ENCODE data around the gene FUCA1.

The FUCA1 gene

GRCh38 chr1:23867895-23868556 lies at the start of gene FUCA1:
FUCA1 (minus strand) TSS chr1:23868290; CDS start chr1:23868286, 4 bp downstream.
- H3K4me3 ChIP-seq = peak within 1 kb of the TSS; percentile 94
- peak; percentile 94 for TF ChIP-seq CTCF (IDR thresholded peaks at IDR 0.05)
- peak; percentile 93 for DNase-seq (ENCODE audit: low spot score)
- H3K27ac ChIP-seq = peak within 1 kb of the TSS; percentile 42 to 86

GRCh38 chr1:23916209-23917131 lies 48.4 kb upstream of the FUCA1 start:
- no peak overlapping the region for H3K27ac ChIP-seq
- no peak overlapping the region for H3K4me3 ChIP-seq
- peak; percentile 54 for TF ChIP-seq CTCF (IDR thresholded peaks at IDR 0.05)
- no peak for DNase-seq (ENCODE audit: low spot score)

- no peak for TF ChIP-seq CTCF (IDR thresholded peaks at IDR 0.05)
- Histone ChIP-seq H3K4me3 (no peak overlapping the region), H3K27ac (no peak overlapping the region)
- DNase-seq (ENCODE audit: low spot score) = no peak
These were observed 47.4 kb upstream of the FUCA1 start for GRCh38 chr1:23915466-23915865.

GRCh38 chr1:23914921-23915320 lies 46.8 kb upstream of the FUCA1 start:
- no peak for DNase-seq (ENCODE audit: low spot score)
- Histone ChIP-seq H3K4me3 (no peak overlapping the region), H3K27ac (no peak overlapping the region)
- no peak for TF ChIP-seq CTCF (IDR thresholded peaks at IDR 0.05)

- Histone ChIP-seq H3K4me3 (no peak within 1 kb of the TSS), H3K27ac (no peak within 1 kb of the TSS)
- no peak for DNase-seq (ENCODE audit: low spot score)
- no peak for TF ChIP-seq CTCF (IDR thresholded peaks at IDR 0.05)
These were observed 45.3 kb upstream of the FUCA1 start, which contains the start of gene CNR2 for GRCh38 chr1:23913212-23913880. CNR2 (minus strand) TSS chr1:23913362; CDS start chr1:23875617, 37,745 bp downstream.

- Histone ChIP-seq H3K4me3 (no peak overlapping the region), H3K27ac (no peak overlapping the region)
- no peak for DNase-seq (ENCODE audit: low spot score)
- no peak for TF ChIP-seq CTCF (IDR thresholded peaks at IDR 0.05)
These were observed 43.8 kb upstream of the FUCA1 start for GRCh38 chr1:23911921-23912320.

All from coronary artery (tissue), 2 donors.